Lower leg skin (tissue), 3 donors: ENCODE results near the gene MFSD12.

Source experiments
- CTCF ChIP-seq, 3 donors: fragments of 450-650 bp; IDR thresholded peaks; one replicate each; pipeline ENCODE4 v1.5.1; 2016; ENCODE audit warnings: antibody characterized with exemption in 3 of 3, mild to moderate bottlenecking in 3 of 3, moderate library complexity in 2 of 3
- POLR2A ChIP-seq, 2 donors: fragments of 450-650 bp; IDR thresholded peaks; one replicate each; pipeline ENCODE4 v1.6.1; 2016 to 2017; ENCODE audit warnings: antibody characterized with exemption in 2 of 2, mild to moderate bottlenecking in 1 of 2, moderate library complexity in 1 of 2

GRCh38 chr19:3544058-3544376 lies 13.4 kb downstream of the MFSD12 start:
- TF ChIP-seq CTCF (IDR thresholded peaks at IDR 0.05) (no peak), POLR2A (IDR thresholded peaks at IDR 0.05) (no peak)
